ENCODE data around the gene ASIC1.

ASIC1 gene

DNA sequence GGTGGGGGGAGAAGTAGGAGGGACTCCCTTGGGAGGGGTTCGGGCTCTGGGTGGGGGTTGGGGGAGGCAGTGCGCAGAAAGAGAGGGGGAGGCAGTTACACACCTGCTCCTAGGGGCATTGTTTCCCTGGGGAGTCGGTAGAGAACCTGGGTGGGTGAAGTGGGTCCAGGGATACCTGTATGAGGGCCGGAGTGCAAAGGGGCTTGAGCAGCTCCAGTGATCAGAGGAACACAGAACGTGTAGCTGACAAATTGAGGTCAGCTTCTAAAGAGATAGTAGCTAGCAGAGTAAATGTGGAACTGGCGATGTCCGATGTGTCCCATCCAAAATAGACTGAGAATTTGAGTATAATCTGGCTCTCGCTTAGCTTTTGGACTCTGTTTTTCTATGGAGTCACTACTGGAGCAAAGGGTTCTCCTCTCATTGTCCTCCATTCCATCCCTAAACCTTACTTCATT lies 28.2 kb downstream of the ASIC1 start:
- DNase-seq: peak; percentile 63

- DNase-seq: no peak
These were observed 28.8 kb downstream of the ASIC1 start for GRCh38 chr12:50086148-50086547.

DNA sequence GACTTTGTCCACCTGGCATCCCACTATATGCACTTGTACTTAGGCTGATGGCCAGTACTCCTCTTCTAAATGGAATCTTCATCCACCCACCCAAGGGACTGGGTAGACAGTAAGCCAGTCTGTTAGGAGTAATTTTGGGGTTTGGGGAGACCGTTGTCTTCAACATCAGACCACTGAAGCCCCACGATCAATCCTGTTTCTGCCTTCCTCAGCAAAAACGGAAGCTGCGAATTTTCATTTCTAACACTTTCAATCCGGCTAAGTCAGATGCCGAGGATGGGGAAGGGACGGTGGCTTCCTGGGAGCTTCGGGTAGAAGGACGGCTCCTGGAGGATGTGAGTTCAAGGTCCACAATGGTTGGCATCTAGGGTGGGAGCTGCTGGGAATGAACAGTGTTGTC lies 29.8 kb downstream of the ASIC1 start:
- no peak for DNase-seq

GRCh38 chr12:50087995-50088394 lies 30.6 kb downstream of the ASIC1 start:
- no peak for DNase-seq

DNA sequence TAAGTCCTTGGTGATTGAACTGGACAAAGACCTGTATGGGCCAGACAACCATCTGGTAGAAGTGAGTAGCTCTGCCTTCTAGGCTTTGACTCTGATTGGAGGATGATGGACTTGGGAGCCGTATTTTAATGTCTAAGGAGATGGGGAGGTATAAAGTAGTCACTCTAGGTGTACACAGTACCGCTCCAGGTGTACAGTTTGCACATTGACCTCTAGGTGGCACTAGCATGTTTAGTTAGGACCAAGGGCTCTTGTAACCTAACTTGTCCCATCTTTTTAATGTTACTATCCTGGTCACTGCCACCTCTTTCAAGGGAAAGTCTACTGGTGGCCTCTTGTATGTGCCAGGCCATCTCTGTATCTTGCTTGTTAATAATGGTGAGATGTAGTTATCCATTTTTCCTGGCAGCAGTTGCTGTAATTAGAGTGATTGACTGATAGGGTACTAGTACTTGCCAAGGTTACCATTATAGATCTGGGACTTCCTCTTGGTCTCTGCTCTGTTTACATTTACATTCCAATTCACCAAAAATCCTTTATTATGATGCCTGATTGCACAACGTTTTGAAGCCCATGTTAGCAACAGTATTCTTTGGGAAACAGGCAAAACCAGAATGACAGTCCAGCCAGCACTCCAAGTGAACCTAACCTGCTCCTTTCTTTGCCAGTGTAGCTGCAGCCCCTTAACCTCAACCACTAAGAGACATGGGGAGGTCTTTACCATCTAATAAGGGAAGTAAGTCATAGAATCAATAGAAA lies 31.4 kb downstream of the ASIC1 start:
- DNase-seq: peak; percentile 70

GRCh38 chr12:50089730-50090129 lies 32.3 kb downstream of the ASIC1 start:
- no peak for DNase-seq

DNA sequence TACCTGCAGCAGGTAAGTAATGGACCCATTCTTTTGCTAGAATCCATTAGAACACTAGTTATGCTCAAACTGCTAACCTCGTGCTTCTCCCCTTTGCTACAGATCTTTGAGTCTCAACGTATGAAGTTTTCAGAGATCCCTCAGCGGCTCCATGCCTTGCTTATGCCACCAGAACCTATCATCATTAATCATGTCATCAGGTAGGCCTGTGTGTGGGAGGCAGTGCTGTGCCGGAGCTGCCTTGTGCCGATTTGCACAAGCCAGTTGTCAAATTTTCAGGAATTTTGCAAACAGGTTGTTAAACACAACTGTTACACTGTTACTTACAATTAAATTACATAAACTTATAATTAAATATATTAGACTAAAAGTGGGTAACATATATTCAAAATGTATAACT lies 33.0 kb downstream of the ASIC1 start:
- no peak for DNase-seq

GRCh38 chr12:50097952-50098351 lies 40.6 kb downstream of the ASIC1 start:
- no peak for DNase-seq

- no peak for DNase-seq
These were observed 42.1 kb downstream of the ASIC1 start for GRCh38 chr12:50099302-50100008.

DNA sequence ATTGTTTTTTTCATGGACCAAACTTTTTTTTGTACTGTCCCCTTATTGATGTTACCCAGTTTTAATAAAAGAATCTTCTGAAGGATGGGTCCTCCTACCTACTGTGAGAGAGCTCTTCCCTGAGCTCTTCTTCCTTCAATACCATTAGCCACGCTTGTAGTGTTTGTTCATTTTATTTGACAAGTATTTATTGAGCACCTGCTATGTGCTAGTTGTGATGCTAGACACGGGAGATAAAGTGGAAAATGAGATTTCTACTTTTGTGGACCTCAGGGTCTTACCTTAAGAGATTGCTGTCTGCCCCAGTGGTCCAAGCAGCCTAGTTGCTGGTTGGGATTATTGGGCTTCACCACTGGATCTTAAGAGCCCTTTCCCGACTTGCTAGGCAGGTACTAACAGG lies 43.2 kb downstream of the ASIC1 start:
- DNase-seq: no peak

DNA sequence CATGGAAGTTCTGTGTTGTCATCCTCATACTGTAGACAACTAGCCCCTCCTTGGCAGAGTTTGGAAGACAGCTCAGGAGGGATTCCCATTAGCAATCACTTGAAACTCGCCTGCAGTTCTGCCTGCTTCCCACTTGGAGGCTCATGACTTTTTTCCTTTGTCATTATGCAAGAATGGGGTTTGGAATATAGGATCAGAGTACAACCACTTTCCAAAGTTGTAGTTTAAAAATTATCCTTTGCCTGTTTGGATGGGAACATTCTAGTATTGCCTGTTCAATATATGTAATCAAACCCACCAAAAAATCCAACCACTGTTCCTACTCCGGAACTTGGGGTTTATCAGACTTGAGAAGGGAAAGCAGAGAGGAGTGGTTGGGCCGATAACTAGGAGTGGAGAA lies 44.3 kb downstream of the ASIC1 start:
- DNase-seq: peak; percentile 12

DNA sequence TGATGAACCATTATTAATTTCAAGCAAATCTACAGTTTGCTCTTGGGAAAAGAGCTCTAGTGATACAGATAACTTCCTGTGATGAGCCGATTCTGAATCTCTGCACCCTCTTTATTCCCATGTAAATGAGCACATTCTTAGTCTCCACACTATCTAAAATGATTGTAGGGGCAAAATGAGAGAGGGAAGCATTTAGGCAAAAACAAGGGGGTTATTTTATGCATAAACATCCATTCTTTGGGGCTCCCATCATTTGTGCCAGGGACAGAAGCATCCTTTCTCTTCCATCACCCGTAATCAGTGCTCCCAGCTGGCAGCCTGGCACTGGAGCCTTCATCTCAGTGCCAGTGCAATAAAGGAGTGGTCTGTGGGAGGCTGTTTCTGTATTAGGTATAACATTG lies 44.7 kb downstream of the ASIC1 start:
- DNase-seq: no peak

DNA sequence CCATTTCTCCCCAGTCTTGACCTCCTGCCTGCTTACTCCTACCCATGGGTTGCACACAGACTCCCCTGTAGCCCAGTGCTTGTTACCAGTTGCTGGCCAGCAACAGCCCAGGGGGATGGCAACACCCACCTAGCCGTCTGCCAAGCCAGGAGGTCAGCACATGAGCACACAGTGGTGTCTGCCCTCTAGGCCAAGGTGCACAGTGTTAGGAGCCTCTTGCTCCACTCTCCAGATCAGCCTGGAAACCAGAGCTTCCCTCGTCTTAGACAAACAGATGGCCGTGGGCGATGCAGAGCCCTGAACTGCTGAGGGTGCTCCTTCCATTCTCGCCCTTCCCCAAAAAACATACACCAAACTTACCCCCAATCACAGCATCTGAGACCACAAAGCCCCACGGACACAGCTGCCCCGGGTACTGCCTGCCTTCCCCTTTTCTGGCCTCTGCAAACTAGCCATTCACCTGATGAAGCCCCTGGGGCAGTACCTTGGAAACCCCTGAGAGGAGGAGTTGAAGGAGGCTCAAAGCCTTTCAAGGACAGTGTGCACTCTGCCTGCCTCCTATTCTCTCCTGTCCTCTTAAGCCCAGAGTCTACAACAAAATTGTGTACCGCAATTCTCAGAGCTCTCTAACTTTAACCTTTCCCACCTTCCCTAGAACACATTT lies 45.4 kb downstream of the ASIC1 start:
- DNase-seq: no peak

- no peak for DNase-seq
These were observed 46.0 kb downstream of the ASIC1 start for GRCh38 chr12:50103351-50103750.

DNA sequence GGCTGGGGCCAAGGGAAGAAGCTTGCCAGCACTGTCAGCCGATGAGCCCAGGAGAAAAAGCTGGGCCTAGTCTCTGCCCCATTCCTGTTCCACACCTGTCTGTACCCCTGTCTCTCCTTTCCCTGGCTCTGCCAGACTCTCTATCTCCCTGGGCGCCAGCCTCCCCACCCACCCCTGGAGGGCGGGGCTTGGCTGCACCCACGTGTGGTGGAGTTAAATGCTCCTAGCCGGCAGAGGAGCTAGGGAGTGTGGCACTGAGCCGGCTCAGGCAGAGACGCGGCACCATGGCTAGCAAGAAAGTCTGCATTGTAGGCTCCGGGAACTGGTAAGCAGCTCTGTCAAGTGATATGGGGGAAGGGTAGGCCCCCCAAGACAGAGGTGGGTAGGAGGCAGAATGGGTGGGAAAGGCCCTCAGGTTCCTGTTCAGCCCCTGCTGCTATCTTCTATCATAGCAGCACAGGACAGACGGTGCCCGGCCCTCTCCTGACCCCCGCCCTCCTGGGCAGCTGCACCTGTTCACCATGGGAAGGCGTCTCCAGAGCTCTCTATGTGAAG lies 46.4 kb downstream of the ASIC1 start, which contains the start of gene GPD1:
GPD1 (plus strand) TSS at position 242 of the 555 bp plus-strand sequence; CDS start at position 285, 43 bp downstream.
- peak; percentile 72 for DNase-seq

GRCh38 chr12:50104417-50105366 lies 47.3 kb downstream of the ASIC1 start:
- DNase-seq: no peak

DNA sequence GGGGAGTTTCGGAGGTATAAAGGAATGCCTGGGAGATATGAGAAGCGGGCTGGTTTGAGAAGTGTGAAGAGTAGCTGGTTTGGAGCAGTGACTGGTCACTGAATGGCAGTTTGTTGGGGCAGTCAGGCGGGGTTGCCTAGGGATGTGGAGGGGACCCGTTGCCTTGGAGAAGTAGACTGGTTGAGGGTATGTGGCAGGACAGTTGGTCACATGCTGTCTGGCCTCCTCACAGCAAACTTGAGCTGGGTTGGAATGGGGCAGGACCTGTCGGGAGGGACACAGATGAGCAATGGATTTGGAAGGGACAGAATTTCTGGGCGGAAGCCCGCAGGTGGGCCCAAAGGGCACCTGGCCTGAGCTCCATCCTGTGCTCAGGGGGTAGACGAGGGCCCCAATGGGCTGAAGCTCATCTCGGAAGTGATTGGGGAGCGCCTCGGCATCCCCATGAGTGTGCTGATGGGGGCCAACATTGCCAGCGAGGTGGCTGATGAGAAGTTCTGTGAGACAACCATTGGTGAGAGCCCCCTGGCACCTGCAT lies 48.6 kb downstream of the ASIC1 start:
- DNase-seq: no peak

- DNase-seq: no peak
These were observed 49.5 kb downstream of the ASIC1 start for GRCh38 chr12:50106907-50107306.

DNA sequence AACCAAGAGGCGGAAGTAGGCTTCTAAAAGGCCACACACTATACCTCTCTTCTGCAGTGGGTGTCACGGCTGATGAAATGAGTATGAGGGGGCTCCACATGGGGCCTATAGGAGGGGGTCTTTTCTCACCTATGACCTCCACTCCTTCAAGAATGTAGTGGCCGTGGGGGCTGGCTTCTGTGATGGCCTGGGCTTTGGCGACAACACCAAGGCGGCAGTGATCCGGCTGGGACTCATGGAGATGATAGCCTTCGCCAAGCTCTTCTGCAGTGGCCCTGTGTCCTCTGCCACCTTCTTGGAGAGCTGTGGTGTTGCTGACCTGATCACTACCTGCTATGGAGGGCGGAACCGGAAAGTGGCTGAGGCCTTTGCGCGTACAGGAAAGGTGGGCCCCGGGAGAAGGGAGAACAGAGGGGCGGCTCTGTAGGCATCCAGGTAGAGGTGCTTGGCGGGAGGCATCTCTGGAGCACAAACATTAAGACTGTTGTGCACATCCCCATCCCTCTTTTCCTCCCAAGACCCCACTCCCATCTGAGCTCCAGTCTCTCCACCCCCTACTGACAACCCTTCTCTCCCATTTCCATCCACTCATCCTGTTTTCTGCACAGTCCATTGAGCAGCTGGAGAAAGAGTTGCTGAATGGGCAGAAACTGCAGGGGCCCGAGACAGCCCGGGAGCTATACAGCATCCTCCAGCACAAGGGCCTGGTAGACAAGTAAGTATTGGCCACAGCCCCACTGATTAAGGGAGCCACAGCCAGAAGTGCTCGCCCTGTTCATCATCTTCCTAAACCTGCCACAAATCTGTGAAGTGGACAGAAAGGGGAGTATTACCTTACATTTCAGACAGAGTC lies 50.2 kb downstream of the ASIC1 start:
- no peak for DNase-seq

DNA sequence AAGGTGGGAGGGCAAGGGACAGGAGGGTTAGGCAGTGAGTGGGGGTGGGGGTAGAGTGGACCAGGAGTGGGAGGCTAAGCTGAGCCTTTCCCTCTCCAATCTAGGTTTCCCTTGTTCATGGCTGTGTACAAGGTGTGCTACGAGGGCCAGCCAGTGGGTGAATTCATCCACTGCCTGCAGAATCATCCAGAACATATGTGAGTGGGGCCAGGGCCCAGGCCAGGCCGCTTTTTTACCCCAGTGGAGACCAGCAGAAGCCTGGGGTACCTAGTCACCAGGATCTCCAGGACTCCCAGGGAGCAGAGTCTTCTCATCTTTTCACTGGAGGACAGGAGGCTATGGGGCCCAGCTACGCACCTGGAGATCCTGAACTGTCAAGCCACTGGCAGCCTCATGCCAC lies 51.9 kb downstream of the ASIC1 start:
- no peak for DNase-seq
